CD4-positive, alpha-beta T cell treated with Interleukin-12 subunit alpha and Interleukin-12 subunit beta, for 1 hour (primary cell): Measurements from ENCODE around the gene TLR3.
"Not testable (repeated sequence)": the region's sequence is repeated elsewhere in the genome, so short reads cannot be mapped to it uniquely, and the experiment has no call there.

ENCODE experiments used
- DNase-seq: peaks from one replicate; pipeline ENCODE4 v3.0.0-alpha.2; 2020

The TLR3 gene

DNA sequence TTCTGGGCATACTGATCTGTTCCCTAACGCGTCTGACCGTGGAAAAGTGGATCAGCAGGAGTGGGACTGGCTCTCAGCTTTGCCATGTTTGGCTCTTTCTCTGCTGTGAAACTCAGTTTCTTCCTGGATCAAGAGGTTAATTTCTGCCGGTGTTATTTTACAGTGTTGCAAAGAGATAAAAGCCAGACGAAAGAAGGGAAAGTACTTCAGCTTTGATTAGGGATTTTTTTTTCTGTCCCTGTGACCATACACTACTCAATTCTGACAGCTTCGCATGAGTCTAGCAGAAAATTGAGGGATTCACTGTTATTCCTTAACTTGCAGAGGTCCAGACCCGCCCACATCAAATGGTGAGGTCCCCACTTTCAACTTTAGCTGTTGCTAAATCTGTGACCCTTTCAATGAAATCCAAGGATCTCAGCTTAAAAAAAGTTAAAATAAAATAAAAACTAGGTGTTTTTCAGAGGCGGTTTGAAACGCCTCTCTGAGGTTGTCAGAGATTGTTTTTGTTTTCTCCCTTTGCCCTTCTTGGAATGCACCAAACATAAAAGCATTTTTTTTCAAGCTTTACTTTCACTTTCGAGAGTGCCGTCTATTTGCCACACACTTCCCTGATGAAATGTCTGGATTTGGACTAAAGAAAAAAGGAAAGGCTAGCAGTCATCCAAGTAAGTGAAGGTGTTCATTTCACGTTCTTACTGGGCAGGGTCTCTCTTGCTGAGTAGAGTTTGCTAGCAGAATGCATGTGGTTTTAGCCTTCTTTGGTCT, at the start of gene TLR3:
TLR3 (plus strand) TSS at position 576 of the 768 bp plus-strand sequence. CDS start 7,464 bp downstream, outside the sequence.
- peak; percentile 23 for DNase-seq

DNA sequence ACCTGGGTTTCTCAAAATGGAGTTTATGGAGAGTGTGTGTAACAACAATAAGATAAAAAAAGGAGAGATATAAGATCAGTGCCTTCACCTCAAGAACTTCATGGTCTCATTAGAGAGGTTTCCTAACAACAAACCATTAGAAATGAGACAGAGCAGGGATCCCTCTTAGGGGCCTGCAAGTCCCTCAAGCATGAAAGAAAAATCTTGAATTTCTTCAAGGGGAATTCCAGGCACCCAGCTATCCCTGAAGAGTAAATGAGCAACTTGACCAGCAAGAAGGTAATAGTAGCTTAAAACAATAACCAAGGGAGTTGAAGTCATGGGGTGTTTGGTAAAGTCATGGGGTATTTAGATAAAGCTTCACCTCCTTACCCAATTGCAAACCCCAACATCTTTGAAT, 49.7 kb upstream of the TLR3 start:
- no peak for DNase-seq

DNA sequence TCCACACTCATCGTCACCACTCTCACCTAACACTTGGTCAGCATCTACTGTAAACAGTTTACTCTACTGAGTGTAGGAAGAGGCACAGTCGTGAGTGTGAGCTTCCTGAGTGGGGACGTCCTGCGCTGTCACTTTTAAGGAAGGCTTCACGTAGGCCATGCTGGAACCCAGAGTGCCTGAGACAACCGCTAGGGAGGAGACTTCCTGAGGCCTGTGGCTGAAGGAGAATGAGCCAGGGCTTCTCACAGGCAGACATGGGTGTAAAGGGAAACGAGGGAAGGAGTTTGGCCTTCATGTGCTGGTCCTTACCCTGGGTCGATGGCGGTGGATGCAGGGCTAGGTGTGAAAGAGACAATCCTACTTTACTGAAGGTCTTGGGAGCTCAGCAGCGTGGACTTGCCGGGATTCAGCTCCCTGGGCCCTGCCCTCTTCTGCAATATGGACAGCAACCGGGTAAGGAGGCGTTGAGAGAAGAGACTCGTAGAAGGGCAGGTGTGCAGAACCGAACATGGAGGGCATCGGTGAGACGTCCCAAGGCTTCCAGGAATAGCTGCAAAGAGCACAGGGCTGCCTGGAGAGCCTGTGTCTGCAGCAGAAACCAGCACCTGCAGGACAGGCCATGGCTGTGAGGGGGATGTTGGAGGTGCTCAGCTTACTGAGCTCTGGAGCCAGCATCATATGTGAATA, 48.7 kb upstream of the TLR3 start:
- DNase-seq: no peak

DNA sequence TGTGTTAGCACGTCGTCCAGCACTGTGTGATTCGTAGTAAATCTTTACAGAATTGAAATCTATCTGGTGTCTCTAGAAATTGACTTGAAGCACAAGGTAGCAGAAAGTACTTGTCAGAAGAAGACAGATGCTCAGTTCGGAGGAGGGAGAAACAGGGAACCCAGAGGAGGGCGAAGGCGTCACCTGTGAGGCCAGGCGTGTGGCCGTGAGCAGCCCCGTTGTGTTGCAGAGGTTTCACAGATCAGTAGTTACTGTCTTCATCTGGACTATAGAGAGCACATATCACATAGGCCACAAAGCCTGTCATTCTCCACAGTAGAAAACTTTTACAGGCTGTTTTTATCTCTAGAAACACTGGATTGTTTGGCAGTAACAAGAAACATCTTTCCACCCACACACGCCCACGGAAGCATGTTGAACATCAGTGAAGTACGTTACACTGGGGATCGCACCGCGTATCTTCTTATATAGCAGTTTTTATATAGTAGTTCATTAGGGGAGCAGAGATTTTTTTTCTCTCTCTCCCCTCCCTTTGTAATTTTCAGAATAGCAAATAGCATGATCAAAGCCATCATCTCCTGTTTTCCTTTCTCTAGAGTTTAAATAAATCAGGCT, 48.1 kb upstream of the TLR3 start:
- DNase-seq: no peak

DNA sequence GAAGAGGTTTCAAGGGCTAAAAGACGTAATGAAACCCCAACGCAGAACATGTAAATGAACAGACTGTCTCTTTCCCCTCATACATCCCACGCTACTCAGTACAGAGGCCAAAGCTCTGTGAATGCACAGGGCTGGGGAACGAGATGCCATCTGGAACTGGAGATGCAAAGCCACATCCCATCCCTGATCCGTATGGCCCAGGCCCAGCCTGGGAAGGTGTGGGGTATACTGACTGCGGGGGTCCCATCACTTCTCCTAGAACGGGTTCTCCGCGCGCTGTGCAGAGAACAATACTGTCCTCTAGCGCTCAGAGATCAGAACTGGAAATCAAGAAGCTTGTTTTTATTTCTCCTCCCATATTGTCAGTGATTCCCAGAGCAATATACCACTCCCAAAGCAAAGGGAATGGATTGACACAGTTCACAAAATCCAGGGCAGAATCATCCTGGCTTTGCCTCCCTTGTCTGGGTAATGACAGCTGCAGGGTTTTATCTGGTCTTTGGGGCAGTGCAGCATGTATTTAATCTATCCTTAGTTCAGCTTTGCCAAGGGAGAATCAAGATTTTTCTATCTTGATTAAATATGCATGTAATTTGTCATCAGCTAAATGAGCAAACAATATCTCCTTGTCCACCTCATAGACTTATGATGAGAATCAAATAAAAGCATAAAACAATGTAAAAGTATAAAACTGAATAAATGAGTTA, 47.3 kb upstream of the TLR3 start:
- DNase-seq: no peak

DNA sequence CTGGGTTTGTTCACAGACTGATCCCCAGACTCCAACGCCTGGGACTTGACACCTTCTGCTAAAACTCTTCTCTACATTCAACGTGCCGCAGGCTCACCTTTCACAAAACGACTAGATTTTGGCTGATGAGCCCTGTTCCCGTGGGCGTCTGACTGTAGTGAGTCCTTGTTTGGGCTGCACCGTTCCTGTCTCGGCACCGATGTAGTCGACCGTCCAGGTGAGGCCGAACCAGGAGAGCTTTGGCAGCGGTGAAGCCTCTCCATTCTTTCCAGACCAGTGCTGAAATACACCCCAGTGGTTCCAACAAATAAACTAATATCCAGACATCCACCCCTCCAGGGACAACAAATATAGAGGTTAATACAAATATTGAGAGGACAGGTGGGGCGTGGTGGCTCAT, 45.0 kb upstream of the TLR3 start:
- no peak for DNase-seq

DNA sequence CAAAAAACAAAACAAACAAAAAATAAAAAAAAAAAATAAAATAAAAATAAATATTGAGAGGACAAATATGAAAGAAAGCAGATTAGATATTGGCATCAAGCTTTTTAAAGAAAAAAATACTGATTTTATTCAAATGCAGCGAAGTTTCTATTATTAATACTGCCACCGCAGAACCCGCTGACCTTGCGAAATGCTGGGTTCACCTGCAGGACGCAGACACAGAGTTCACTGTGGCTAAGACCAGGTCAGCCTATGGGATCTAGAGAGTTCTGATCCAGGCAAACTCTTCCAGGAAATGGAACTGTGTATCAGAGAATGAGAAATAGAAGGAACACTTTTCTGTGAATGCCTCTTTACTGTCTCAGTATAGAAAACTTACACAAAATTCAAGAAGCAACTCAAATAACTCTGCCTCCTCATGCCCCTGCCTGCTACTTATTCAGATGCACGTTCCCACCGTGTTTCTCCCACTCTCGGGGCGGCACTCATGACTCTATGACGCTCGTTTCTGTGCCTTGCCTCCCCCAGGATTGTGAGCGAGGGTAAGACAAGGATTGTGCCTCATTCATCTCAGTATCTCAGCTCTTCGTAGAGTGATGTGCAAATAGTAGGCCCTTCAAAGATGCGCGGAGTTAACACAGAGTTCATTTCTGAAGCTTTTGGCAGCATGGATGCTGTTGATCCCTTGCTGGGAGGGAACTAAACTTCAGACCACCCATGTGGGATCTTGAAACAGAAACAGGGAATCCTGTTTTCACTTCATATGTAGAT, 44.1 kb upstream of the TLR3 start:
- no peak for DNase-seq

DNA sequence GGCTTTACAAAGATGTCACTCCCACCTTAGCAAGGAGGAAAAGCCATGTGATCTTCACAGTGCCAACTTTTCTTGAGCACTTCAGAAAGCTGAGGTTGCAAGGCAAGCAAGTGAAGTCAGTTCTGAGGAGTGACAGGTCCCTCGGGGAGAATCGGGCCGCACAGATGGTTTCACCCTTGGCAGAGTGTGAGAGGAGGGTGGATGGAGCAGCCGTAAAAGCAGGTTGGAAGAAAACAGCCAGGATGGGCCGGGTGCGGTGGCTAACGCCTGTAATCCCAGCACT, 43.6 kb upstream of the TLR3 start:
- no peak for DNase-seq

DNA sequence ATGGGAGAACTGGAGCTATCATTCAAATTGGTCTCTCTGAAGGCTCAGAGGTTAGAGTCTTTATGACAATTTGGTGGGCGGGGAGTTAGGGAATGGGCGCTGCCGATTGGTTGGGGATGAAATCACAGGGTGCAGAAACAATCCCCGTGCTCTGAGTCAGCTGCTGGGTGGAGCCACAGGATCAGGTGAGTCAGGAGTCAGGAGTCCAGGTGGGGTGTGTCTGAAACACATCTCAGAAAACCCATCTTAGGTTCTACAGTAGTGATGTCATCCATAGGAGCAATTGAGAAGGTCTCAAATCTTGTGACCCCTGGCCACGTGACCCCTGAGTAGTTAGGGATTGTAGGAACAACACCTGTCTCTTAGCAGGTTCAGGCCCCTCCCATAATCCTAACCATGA, 41.6 kb upstream of the TLR3 start:
- no peak for DNase-seq

DNA sequence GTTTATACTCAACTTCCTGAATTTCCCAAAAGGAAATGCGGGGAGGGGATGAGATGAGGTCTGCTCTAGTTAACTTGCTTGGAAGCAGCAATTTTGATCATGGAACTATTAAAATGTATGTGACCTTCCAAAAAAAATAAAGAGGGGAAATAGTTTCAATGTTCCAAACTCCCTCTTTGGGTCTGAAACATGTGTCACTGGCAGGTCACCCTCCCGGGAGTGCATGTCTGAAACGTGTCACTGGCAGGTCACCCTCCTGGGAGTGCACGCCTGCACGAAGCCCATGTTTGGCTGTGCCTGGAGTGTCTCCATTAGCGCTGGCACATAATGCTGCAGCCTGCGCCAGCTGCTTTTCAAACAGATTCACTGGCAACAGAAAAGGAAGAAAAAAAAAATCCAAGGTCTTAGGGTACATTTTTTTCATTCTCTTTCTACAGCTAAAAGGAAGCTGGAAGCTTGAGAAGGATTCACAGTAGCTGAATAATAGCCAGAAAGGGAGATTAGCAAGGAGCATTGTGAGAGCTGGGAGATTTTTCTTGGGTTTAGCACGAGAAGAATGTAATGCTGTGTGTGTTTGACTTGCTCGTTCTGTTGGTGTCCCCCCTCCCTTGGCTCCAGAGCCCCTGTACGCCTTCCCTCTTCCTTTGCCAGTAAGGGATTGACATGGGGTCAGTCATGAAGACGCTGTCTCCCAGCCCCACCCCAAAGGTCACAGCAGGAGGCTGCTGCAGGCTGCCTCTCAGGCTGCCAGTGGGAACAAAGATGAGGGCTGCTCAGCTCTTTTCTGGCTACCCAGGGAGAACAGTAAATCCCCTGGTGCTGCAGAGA, 39.2 kb upstream of the TLR3 start:
- no peak for DNase-seq

DNA sequence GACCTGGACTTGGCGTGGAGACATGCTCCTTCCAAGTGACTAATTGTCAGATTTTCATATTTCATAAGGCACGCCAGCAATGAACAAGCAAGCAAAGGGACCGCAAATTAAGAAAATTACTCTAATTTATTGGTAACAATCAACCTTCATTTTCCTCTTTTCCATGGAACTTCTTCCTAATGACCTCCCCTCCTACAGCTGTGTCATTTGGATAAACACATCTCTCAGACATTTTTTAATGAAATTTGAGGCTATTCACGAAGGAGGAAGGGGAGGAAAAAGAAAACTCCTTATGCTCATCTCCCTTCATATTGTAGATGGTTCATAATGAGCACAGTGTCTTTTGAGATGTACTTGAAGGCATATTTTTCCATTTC, 38.6 kb upstream of the TLR3 start:
- no peak for DNase-seq

DNA sequence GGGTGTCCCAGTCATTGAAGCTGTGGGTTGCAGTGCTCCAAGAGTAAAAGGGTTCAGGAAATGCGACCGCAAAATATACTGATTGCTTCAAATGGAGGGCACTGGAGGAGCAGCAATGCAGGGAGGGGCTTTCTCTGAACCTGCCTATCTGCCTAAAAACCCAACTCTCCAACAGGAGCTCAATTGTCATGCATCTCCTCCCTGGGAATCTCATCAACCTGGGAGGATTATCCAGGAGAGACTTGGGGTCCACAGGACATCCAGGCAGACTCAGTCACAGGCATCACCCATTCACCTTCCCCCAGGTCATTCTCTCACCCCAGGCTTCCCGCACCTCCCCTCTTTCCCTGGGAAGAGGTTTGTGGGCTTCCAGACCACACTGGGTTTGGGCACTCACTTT, 38.2 kb upstream of the TLR3 start:
- DNase-seq: no peak

DNA sequence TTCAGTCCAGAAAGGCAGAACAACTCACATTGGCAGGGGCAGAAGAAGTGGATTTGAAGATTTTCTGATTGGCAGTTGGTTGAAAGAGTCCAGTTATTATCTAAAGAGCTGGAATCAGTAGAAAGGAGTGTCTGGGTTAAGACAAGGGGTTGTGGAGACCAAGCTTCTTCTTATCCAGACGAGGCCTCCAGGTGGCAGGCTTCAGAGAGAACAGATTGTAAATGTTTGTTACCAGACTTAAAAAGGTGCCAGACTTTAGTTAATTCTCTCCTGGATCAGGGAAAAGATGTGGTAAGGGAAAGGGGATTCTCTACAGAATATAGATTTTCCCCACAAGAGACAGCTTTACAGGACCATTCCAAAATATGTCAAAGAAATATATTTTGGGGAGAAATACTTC, 36.7 kb upstream of the TLR3 start:
- DNase-seq: no peak

DNA sequence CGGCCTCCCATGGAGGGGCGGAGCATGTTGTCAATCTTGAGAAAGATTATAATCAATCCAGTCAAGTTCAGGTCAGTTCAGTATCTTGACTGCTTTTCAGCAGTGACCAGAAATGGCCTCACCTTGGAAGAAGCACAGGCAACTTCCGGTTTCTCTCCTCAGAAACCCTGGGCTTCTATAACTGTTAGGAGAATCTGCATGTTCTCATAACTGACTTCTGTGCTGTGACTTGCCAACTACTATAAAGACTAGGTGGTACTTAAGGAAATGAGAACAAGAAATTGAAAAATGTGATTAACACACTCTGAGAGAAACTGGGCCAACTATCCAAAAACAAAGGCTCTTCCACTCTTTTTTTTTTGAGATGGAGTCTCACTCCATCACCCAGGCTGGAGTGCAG, 35.9 kb upstream of the TLR3 start:
- DNase-seq: no peak

DNA sequence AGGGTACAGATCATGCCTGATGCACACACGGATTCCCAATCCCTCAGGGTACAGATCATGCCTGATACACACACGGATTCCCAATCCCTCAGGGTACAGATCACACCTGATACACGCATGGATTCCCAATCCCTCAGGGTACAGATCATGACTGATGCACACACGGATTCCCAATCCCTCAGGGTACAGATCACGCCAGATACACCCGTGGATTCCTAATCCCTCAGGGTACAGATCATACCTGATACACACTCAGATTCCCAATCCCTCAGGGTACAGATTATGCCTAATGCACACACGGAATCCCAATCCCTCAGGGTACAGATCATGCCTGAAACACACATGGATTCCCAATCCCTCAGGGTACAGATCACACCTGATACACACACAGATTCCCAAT, 34.3 kb upstream of the TLR3 start:
- not testable (repeated sequence) for DNase-seq

DNA sequence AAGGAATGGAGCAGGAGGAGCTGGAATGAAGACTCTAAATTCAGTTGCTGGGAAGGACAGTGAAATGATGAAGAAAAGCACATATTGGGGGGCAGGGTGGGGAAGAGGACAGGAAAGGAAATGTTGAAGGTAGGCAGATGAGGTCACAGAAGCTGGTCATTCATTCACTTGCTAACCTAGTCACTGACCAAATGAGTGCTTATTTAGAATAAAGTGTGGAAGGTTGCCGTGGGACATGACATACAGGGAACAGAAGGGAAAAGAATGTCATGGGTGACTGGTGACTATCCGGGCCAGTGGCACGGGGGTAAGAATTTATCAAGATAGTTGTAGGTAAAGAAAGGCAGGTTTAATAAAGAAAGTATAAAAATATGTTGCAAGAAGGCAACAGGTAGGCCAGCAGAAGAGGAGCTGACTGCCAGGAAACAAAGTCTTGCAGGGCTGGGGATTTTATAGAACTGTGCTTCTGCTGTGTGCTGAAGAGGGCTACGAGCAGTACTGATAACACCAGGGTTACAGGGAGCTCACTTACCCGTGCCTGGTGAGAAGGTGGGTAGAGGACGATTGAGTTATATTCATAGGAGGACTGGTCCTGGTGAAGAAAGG, 31.9 kb upstream of the TLR3 start:
- no peak for DNase-seq

DNA sequence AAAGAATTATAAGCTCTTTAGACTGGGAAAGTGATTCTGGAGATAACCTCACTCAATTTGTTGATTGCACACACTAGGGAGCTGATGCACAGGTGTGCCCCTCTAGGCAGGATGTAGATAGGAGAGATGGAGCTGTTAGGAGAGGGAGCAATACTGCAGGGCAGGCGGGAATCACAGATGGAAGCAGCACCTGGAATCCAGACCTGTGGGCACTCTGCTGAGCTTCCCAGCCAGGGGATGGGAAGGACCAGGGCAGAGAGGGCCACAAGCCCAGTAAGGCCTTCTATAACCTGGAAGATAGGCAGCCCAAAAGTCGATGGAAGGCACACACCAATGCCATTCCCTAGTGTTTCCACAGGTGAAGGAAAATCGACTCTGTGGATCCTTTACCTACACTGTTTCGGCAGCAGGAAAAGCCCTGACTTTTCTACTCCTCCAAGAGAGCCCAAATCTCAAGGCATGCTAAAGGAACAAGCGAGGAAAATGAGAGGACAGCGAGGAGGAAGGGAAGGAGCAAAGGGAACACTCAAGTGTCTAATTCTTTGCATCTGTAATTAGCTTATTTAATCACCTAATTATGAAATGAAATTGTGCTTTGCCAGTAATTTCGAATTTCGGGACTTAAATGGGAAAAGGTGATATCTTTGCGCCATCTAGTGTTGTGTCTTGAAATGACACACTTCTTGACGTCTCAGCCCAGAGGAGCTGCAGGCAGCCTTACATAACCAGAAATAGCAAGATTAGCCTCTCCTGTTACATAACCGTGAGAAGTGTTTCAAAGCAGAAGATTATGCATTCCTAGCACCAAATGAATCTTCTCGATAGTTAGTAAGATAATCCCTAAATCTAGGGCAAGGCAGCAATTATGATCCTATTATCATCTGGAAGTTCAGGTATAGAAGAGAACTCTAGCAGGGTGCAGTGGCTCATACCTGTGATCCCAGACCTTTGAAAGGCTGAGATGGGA, 31.0 kb upstream of the TLR3 start:
- DNase-seq: peak; percentile 57

DNA sequence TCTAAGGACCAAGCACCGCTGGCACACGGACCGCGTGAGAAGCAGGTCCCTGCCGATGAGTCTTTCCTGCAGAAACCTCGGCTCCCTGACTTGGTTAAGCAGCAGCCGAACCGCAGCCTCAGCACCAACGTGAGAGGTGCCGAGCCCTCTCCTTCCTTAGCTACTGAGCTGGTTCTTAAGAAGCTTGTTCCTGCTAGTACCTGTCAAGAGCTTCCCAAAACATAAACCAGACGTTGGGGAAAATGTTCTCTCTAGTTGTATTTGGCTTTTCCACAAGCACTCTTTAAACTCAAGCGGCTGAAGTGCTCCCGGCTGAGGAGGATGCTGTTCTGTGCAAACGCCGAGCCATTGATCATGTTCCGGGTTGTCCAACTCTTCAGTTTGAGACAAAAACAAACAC, 29.3 kb upstream of the TLR3 start:
- no peak for DNase-seq

DNA sequence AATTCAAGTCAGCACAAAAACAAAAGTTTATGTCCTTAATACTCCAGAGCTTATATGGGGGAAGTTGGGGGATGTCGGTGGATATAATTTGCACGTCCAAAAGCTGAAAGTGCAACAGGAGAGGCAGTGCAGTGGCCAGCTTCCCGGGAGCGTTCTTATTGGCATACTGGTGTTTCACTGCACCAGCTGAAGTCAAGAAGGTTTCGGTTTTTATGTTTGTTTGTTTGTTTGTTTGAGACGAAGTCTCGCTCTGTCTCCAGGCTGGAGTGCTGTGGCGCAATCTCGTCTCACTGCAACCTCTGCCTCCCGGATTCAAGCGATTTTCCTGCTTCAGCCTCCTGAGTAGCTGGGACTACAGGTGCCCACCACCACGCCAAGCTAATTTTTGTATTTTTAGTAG, 28.6 kb upstream of the TLR3 start:
- no peak for DNase-seq

DNA sequence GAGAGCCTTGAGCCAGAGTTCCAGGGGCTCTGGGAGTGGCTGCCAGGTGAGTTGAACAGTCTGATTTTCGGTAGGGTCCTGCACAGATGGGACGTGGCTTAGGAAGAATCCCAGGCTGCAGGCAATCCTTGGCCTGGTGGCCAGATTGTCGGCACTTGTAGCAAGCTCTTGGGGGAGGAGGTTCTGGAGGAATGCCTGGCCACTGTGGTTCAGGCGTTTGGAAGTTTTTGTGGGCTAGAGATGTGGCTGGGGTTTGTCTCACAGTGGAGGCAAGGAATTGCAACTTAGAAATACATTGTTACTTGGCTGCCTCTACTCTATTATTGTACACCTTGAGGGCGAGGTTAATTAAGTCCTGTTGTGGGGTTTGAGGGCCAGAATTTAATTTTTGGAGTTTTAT, 21.5 kb upstream of the TLR3 start:
- DNase-seq: not testable (repeated sequence)
